ENCODE measurements around the gene TDG. TPM values are rescaled to one million over a fixed set of nuclear protein-coding genes. Genes with fewer than 3 reads are reported as not detected.

Gene TDG
- total RNA-seq: 35.1 and 36.8 TPM in 2 replicates
- polyA plus RNA-seq: 13.8 and 17.6 TPM in 2 replicates
- 16.5 and 18.1 TPM in 2 replicates for polyA plus RNA-seq (2011; cell fraction: cytosol; rRNA removed)
- polyA plus RNA-seq (2011; cell fraction: nucleus; rRNA removed): 29.0 and 40.9 TPM in 2 replicates
- 27.8 and 35.9 TPM in 2 replicates for polyA plus RNA-seq (2012)
- polyA minus RNA-seq: 17.9 and 18.1 TPM in 2 replicates
- 13.5 TPM for polyA minus RNA-seq (2011; cell fraction: cytosol; rRNA and poly(A)+ RNA removed)
- 21.6 and 31.0 TPM in 2 replicates for polyA minus RNA-seq (2011; cell fraction: nucleus; rRNA and poly(A)+ RNA removed)
- Bru-seq, nascent RNA: percentile 93 among the genes with signal in this experiment
- BruChase-seq, experiment 1, labeled RNA remaining after a 6-hour chase: percentile 90 among the genes with signal in this experiment
- BruChase-seq, experiment 2, labeled RNA remaining after a 2-hour chase: percentile 95 among the genes with signal in this experiment
- long read RNA-seq, transcript TDG-202 (10 exons, 3,251 nt): major isoform, 114 of 144 reads
- long read RNA-seq, transcript TDG-209 (9 exons, 1,387 nt): minor isoform, 9 of 144 reads
- long read RNA-seq, partial matches to known transcripts: 9 of 144 reads
- long read RNA-seq, other reads (novel, unspliced or antisense): 11 of 144 reads

DNA sequence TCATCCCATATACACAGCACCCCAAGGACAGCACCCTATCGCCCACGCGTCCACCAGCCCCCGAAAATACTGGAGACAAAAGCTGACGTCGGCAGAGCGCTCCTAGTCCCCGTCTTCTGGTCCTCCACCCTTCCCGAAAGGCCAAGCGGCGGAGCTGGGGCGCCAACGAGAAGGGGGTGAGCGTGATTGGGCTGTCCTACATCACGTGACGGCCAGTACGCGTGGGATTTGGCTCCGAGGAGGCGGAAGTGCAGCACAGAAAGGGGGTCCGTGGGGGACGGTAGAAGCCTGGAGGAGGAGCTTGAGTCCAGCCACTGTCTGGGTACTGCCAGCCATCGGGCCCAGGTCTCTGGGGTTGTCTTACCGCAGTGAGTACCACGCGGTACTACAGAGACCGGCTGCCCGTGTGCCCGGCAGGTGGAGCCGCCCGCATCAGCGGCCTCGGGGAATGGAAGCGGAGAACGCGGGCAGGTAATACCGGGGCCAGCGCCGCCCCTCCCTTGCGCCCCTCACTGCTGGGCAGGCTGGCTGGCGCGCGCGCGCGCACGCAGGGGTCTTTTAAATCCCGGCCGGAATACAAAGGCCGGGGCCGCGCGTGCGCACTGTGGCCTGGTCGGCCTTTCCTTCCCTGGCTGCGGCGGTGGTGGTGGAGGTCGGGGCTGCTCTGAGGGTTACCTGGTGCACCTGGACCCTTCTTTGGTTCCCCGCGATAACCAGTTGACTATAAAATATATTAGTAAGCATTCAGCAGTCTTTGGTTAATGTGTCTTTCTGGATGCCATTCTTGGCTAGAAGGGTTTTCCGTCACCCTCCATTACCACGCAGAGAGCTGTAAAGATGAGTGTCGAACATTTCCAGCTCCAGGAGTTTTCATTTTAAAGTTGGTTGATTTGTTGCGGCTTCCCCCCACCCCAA lies at the start of gene TDG:
Gene TDG (plus strand): TSS at position 283 of the 915 bp plus-strand sequence. CDS start 166 bp downstream, at position 449.
- CTCF ChIA-PET: interaction anchor here (0.8 to 2.9 kb wide), 5 partner anchors 9 to 143 kb away, joined by 3 to 20 read pairs (median 5); partner anchors contain the start of gene HCFC2
- BruUV-seq (replicated peaks): no TSS peak

More for the DNA sequence above, at the start of gene TDG:
- Histone ChIP-seq H4K20me1 (replicated peaks; ENCODE audit: control insufficient read depth, extremely low read depth, insufficient read depth, low read length) (no peaks in the 10 kb centered on the region), H2AFZ (ENCODE audit: low read depth, low read length) (peak within 1 kb of the TSS; percentile 51), H3K79me2 (ENCODE audit: control insufficient read depth, insufficient read depth, low read length) (peaks cover 64% of the 10 kb centered on the region), H3K27ac (ENCODE audit: insufficient read depth, low read depth, low read length) (peak within 1 kb of the TSS; percentile 74), H3K27me3 (ENCODE audit: control insufficient read depth in 2 of 2, insufficient read depth in 2 of 2, low read length in 2 of 2) (no peaks in the 10 kb centered on the region), H3K36me3 (ENCODE audit: control insufficient read depth in 2 of 2, extremely low read depth in 1 of 2, insufficient read depth in 2 of 2, low read length in 2 of 2) (no peaks in the 10 kb centered on the region), H3K4me1 (ENCODE audit: control insufficient read depth, extremely low read depth, insufficient read depth, low read length) (peaks cover 10% of the 10 kb centered on the region), H3K9me3 (replicated peaks; ENCODE audit: control insufficient read depth, insufficient read depth, low read length) (no peaks in the 10 kb centered on the region), H3K9ac (replicated peaks; ENCODE audit: extremely low read depth, insufficient read depth, low read length) (peak within 1 kb of the TSS; percentile 95), H3K4me3 (replicated peaks in 1 of 3; ENCODE audit: insufficient read depth in 1 of 3, low read depth in 1 of 3, low read length in 3 of 3) (peak within 1 kb of the TSS; percentile 88 to 98 (median 93)), H3K4me2 (ENCODE audit: insufficient read depth, low read length) (peak within 1 kb of the TSS; percentile 99), H3K9me1 (replicated peaks; ENCODE audit: control insufficient read depth, extremely low read depth, insufficient read depth, low read length) (no peaks in the 10 kb centered on the region)
- FAIRE-seq: peak; percentile 79
- TF ChIP-seq, protein P1, sequence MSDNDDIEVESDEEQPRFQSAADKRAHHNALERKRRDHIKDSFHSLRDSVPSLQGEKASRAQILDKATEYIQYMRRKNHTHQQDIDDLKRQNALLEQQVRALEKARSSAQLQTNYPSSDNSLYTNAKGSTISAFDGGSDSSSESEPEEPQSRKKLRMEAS (IDR thresholded peaks at IDR 0.05; ENCODE audit: insufficient read depth, insufficient read length): peak; percentile 98
- TF ChIP-seq, protein P2, sequence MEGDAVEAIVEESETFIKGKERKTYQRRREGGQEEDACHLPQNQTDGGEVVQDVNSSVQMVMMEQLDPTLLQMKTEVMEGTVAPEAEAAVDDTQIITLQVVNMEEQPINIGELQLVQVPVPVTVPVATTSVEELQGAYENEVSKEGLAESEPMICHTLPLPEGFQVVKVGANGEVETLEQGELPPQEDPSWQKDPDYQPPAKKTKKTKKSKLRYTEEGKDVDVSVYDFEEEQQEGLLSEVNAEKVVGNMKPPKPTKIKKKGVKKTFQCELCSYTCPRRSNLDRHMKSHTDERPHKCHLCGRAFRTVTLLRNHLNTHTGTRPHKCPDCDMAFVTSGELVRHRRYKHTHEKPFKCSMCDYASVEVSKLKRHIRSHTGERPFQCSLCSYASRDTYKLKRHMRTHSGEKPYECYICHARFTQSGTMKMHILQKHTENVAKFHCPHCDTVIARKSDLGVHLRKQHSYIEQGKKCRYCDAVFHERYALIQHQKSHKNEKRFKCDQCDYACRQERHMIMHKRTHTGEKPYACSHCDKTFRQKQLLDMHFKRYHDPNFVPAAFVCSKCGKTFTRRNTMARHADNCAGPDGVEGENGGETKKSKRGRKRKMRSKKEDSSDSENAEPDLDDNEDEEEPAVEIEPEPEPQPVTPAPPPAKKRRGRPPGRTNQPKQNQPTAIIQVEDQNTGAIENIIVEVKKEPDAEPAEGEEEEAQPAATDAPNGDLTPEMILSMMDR (IDR thresholded peaks at IDR 0.05; ENCODE audit: extremely low read depth in 1 of 2, insufficient read depth in 1 of 2, low read depth in 1 of 2, low read length in 2 of 2): peak in 1 of 2 donors; percentile 14
- no peak for TF ChIP-seq JUN (IDR thresholded peaks at IDR 0.05; ENCODE audit: borderline replicate concordance, insufficient read depth, insufficient read length, low read depth)
- peak; percentile 98 for TF ChIP-seq POLR2AphosphoS5 (IDR thresholded peaks at IDR 0.05; ENCODE audit: insufficient read depth, low read depth, low read length)
- TF ChIP-seq EZH2 (IDR thresholded peaks at IDR 0.05; ENCODE audit: borderline replicate concordance, low read depth, low read length, severe bottlenecking): no peak
- TF ChIP-seq POLR2A (IDR thresholded peaks at IDR 0.05; ENCODE audit: low read depth, low read length): peak; percentile 99
- no peak for TF ChIP-seq GATA2 (IDR thresholded peaks at IDR 0.05; ENCODE audit: insufficient read depth, insufficient read length, low read depth, low read length)
- no peak for TF ChIP-seq MYC (IDR thresholded peaks at IDR 0.05; ENCODE audit: low read depth, low read length)
- TF ChIP-seq FOS (IDR thresholded peaks at IDR 0.05; ENCODE audit: borderline replicate concordance, insufficient read depth, low read length): no peak
- peak; percentile 99 for DNase-seq (ENCODE audit: low read depth, low spot score)
- dilution Hi-C loops (cut with MboI; ENCODE audit: extremely low pct_ligation_motif_present, low sequenced_read_pairs) (no loop called here), intact Hi-C loops (cut with micrococcal nuclease) (loop anchor here (1.0 to 2.0 kb wide), 4 partner anchors 9 to 143 kb away; partner anchors contain the start of genes HCFC2 and HSP90B1)
- POLR2A ChIA-PET: interaction anchor here (0.6 to 2.4 kb wide), 7 partner anchors 9 to 172 kb away, joined by 3 to 34 read pairs (median 4); partner anchors contain the start of genes HSP90B1 and NFYB

All from endothelial cell of umbilical vein (primary cell).